ENCODE measurements around the gene WDR93.

DNA sequence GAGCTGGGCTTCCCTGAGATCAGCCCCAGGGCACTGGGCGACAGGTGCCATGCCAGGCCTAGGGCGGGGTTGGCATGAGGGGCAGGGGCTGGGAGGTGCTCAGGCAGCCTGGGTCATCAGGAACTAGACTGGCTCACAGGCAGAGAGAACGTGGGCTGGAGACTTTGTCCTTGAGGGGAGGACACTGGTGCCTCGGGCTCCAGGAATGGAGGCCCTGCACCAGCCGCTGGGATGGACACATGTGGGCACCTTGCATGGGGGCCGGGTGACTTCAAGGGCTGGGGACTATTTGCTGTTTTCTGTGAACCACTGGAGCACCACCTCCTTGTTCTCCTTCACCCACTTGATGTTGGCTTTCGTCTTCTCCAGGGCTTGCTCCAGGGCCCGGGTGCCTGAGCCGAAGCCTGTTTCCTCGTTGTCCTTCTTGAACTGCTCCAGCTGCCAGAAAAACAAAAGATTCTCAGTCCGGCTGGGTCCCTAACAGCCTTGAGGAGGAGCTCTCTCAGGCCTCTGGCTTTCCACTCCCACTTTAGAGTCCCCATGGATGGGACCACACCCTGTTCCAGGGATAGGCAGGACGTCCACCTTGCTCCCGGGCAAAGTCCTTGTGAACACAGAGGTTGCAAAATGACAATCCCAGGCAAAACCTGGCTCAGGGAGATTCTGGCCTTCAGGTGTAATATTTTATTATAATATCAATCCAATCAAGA lies 94.6 kb downstream of the WDR93 start:
- TF ChIP-seq EZH2 (IDR thresholded peaks at IDR 0.05) (no peak), POLR2AphosphoS5 (IDR thresholded peaks at IDR 0.05; ENCODE audit: borderline replicate concordance, low read depth, low read length) (no peak)
